SK-N-MC (cell line): ENCODE data around the gene DNAJC30.

Experiments
- EZH2 ChIP-seq: fragments of 200-600 bp; sonication (generic); IDR thresholded peaks from one replicate; pipeline ENCODE4 v1.6.1; 2017; ENCODE audit warnings: antibody characterized with exemption
- FOXP2 ChIP-seq: optimal IDR thresholded peaks from 2 replicates; pipeline ENCODE3; 2011; ENCODE audit warnings: mild to moderate bottlenecking, moderate library complexity; ENCODE audit not compliant: insufficient read depth; ENCODE audit errors: extremely low read length, control extremely low read depth
- POLR2AphosphoS5 ChIP-seq: IDR thresholded peaks from 2 replicates; pipeline ENCODE4 v1.6.1; 2012; ENCODE audit warnings: mild to moderate bottlenecking, low read depth, low read length, borderline replicate concordance

- TF ChIP-seq EZH2 (no peak), FOXP2 (no peak), POLR2AphosphoS5 (peak; percentile 60)
These were observed 20.7 kb upstream of the DNAJC30 start for GRCh38 chr7:73703757-73704639.
